Measurements from ENCODE around the gene ADAMTSL2.

GRCh38 chr9:133490865-133491655 is 43.4 kb upstream of the ADAMTSL2 start:
- TF ChIP-seq, protein P1, sequence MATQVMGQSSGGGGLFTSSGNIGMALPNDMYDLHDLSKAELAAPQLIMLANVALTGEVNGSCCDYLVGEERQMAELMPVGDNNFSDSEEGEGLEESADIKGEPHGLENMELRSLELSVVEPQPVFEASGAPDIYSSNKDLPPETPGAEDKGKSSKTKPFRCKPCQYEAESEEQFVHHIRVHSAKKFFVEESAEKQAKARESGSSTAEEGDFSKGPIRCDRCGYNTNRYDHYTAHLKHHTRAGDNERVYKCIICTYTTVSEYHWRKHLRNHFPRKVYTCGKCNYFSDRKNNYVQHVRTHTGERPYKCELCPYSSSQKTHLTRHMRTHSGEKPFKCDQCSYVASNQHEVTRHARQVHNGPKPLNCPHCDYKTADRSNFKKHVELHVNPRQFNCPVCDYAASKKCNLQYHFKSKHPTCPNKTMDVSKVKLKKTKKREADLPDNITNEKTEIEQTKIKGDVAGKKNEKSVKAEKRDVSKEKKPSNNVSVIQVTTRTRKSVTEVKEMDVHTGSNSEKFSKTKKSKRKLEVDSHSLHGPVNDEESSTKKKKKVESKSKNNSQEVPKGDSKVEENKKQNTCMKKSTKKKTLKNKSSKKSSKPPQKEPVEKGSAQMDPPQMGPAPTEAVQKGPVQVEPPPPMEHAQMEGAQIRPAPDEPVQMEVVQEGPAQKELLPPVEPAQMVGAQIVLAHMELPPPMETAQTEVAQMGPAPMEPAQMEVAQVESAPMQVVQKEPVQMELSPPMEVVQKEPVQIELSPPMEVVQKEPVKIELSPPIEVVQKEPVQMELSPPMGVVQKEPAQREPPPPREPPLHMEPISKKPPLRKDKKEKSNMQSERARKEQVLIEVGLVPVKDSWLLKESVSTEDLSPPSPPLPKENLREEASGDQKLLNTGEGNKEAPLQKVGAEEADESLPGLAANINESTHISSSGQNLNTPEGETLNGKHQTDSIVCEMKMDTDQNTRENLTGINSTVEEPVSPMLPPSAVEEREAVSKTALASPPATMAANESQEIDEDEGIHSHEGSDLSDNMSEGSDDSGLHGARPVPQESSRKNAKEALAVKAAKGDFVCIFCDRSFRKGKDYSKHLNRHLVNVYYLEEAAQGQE (IDR thresholded peaks at IDR 0.05; ENCODE audit: insufficient replicate concordance, low read depth) = no peak
- no peak for TF ChIP-seq GABPA (IDR thresholded peaks at IDR 0.05; ENCODE audit: low read depth)
- TF ChIP-seq, protein P2, sequence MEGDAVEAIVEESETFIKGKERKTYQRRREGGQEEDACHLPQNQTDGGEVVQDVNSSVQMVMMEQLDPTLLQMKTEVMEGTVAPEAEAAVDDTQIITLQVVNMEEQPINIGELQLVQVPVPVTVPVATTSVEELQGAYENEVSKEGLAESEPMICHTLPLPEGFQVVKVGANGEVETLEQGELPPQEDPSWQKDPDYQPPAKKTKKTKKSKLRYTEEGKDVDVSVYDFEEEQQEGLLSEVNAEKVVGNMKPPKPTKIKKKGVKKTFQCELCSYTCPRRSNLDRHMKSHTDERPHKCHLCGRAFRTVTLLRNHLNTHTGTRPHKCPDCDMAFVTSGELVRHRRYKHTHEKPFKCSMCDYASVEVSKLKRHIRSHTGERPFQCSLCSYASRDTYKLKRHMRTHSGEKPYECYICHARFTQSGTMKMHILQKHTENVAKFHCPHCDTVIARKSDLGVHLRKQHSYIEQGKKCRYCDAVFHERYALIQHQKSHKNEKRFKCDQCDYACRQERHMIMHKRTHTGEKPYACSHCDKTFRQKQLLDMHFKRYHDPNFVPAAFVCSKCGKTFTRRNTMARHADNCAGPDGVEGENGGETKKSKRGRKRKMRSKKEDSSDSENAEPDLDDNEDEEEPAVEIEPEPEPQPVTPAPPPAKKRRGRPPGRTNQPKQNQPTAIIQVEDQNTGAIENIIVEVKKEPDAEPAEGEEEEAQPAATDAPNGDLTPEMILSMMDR (IDR thresholded peaks at IDR 0.05; ENCODE audit: insufficient read depth, low read length) = no peak
- TF ChIP-seq POLR2AphosphoS5 (IDR thresholded peaks at IDR 0.05; ENCODE audit: low read depth) = no peak

Measured in HL-60 (cell line).